Fibroblast of peridontal ligament (primary cell): Measurements from ENCODE around the gene CARF.
"Not testable (repeated sequence)": the region's sequence is repeated elsewhere in the genome, so short reads cannot be mapped to it uniquely, and the experiment has no call there.

Source experiments
- DNase-seq: peaks from one replicate; pipeline ENCODE4 v3.0.0-alpha.2; 2010; ENCODE audit errors: extremely low read depth

CARF gene

GRCh38 chr2:202911512-202912341 is at the start of gene CARF, which contains the start of gene WDR12:
CARF (plus strand) TSS chr2:202912275; CDS start chr2:202941903, 29,628 bp downstream.
WDR12 (minus strand) TSS chr2:202911673; CDS start chr2:202911476, 197 bp downstream.
- peak; percentile 94 for DNase-seq

- peak; percentile 36 for DNase-seq
Measured at GRCh38 chr2:202870431-202871299, 41.4 kb upstream of the CARF start.

- DNase-seq, result peak; percentile 36
Measured at GRCh38 chr2:202871300-202872141, 40.6 kb upstream of the CARF start, which contains the start of gene ICA1L. ICA1L (minus strand) TSS chr2:202871766; CDS start chr2:202829009, 42,757 bp downstream.

GRCh38 chr2:202877699-202878098 is 34.4 kb upstream of the CARF start:
- no peak for DNase-seq

GRCh38 chr2:202881570-202881969 is 30.5 kb upstream of the CARF start:
- no peak for DNase-seq

- peak; percentile 31 for DNase-seq
Measured at GRCh38 chr2:202883987-202884675, 27.9 kb upstream of the CARF start.

GRCh38 chr2:202885190-202885589 is 26.9 kb upstream of the CARF start:
- no peak for DNase-seq

GRCh38 chr2:202905507-202905906 is 6.6 kb upstream of the CARF start:
- not testable (repeated sequence) for DNase-seq

GRCh38 chr2:202908186-202908585 is 3.9 kb upstream of the CARF start:
- DNase-seq, result no peak

- peak; percentile 51 for DNase-seq
Measured at GRCh38 chr2:202909394-202910192, 2.5 kb upstream of the CARF start.

GRCh38 chr2:202910250-202910649 is 1.8 kb upstream of the CARF start:
- DNase-seq, result not testable (repeated sequence)

GRCh38 chr2:202910698-202911097 is 1.4 kb upstream of the CARF start:
- no peak for DNase-seq

GRCh38 chr2:202911203-202911511 is 918 bp upstream of the CARF start:
- DNase-seq, result no peak

- DNase-seq, result not testable (repeated sequence)
Measured at GRCh38 chr2:202912342-202913201, 497 bp downstream of the CARF start.

- no peak for DNase-seq
Measured at GRCh38 chr2:202918860-202919259, 6.8 kb downstream of the CARF start.

- peak; percentile 70 for DNase-seq
Measured at GRCh38 chr2:202932425-202933138, 20.5 kb downstream of the CARF start.

GRCh38 chr2:202933139-202933510 is 21.1 kb downstream of the CARF start:
- no peak for DNase-seq

- DNase-seq, result no peak
Measured at GRCh38 chr2:202933958-202934357, 21.9 kb downstream of the CARF start.

GRCh38 chr2:202934456-202934855 is 22.4 kb downstream of the CARF start:
- DNase-seq, result no peak
